GM21619 (cell line): ENCODE data around the gene ASF1B.
"Not testable (repeated sequence)": the region's sequence is repeated elsewhere in the genome, so short reads cannot be mapped to it uniquely, and the experiment has no call there.

Experiments
- ATAC-seq: cut with Tn5 transposase; IDR thresholded peaks from one replicate; pipeline ENCODE4 v1.9.1; 2021; ENCODE audit not compliant: unreplicated experiment

Gene ASF1B

GRCh38 chr19:14136509-14137281 is at the start of gene ASF1B:
TSS of gene ASF1B (minus strand) at chr19:14136589. CDS start at chr19:14136456, 133 bp downstream.
- ATAC-seq = peak; percentile 78

DNA sequence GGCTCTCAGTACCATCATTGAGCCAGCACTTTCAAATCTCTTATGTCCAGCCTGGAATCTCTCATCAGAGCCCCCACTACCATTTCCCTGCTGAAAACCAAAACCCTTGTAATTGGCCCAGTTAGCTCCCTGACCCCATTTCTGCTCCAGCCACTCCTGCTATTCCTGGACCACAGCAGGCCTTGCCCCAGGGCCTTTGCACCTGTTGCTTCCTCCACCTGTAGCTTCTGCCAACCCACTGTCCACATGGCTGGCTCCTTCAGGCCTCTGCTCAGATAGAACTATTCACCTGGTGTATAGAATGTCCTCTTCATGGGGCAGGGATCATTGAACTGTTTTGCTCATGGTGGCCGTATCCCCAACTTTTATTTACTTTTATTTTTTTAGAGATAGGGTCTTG is 49.3 kb upstream of the ASF1B start:
- ATAC-seq = not testable (repeated sequence)

- ATAC-seq = no peak
Observed at GRCh38 chr19:14185158-14185557, 48.8 kb upstream of the ASF1B start.

DNA sequence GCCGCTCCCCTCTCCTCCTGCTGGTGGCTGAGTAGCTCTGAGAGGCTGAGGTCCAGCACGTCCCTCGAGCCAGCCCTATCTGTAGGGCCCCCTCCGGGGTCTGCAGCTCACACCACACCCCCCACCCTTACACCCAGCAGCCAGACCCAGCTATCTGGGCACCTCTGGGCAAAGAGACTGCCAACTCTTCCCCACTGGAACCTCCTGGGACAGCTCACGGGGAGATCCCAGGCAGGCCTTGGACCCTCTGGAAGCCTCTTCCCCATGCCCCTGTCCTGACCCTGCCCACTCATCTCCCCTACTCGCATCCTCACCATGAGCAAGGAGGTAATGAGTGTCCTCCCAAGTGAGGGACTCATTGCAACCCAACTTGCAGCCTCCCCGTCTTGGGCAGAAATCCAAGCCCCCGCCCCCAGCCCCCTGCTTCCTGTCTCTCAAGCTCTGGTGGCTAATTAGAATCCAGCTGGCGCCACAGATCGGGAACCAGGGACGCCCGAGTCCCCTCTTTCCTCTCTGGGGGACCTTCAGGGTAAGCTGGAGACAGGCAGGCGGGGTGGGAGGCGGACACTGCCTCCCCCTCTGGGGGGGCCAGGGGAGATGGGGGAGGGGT is 47.5 kb upstream of the ASF1B start:
- no peak for ATAC-seq

DNA sequence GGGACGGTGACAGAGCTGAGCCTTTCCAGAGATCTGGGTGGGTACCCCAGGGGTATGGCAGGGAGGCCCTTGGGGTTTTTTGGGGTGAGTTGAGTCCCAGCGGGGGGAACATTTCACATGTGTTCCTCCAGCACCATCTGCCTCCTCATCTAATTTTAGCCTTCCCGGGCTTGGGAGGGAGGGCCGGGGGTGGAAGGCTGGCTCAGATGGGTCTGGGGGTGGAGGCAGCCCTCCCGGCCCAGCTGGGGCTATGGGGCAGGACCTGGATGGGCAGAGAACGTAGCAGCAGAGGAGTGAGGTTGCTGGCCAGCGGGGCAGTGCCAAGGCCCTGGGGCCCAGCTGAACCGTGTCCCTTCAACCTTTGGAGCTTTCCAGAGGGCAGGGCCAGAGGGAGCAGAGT is 46.1 kb upstream of the ASF1B start:
- ATAC-seq = no peak

GRCh38 chr19:14181906-14182305 is 45.5 kb upstream of the ASF1B start:
- no peak for ATAC-seq

DNA sequence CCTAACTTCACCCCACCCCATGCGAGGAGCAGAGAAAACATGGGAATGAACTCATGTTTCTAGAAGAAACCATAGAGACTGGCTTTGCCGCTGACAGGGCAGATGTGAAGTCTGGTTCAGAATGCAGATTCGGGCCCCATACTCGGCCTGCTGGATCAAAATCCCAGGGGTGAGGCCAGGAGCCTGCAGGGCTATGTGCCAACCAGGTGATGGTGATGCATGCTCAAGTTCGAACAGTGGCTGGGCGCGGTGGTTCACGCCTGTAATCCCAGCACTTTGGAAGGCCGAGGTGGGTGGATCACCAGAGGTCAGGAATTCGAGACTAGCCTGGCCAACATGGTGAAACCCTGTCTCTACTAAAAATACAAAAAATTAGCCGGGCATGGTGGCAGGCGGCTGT is 44.8 kb upstream of the ASF1B start:
- ATAC-seq = not testable (repeated sequence)

DNA sequence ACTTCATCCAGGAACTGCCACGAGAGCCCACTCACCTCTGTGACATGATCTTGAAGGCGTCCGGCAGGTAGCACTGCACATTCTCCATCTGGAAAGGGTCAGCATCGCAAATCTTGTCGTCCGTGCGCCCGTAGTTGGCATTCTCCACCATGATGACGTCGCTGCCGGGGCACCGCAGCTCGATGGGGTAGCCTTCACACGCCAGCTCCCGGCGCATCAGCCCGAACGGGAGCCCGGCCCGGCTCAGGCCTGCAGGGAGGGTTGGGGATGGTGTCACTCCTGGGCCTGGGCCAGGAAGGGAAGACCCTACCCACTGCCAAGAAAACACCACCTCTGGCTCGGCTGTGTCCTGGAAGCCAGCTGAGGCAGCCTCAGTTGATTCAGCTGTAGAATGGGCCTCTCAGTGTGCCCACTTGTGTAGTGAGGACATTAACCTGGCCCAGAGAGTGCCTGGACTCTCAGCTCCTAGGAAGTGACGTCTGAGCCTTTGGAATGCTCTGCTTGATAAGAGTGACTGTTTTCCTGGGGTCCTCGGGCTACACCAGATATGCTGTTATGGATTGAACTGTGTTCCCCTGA is 41.2 kb upstream of the ASF1B start:
- no peak for ATAC-seq

DNA sequence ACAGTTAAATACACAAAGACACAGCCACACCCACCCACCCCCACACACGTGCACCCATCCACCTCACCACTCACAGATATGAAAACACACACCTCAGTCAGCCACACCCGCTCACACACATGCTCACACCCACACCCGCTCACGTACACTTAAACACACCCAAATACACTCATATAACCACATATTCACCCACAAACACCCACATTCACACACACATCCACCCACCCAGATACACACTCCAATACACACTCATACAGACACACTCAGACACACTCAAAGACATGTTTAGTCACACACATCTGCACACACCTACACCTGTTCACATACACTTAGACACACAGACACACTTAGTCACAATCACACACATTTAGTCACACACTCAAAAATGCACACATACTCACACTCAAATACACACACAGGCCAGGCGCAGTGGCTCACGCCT is 39.0 kb upstream of the ASF1B start:
- no peak for ATAC-seq

- no peak for ATAC-seq
Observed at GRCh38 chr19:14174883-14175282, 38.5 kb upstream of the ASF1B start.

DNA sequence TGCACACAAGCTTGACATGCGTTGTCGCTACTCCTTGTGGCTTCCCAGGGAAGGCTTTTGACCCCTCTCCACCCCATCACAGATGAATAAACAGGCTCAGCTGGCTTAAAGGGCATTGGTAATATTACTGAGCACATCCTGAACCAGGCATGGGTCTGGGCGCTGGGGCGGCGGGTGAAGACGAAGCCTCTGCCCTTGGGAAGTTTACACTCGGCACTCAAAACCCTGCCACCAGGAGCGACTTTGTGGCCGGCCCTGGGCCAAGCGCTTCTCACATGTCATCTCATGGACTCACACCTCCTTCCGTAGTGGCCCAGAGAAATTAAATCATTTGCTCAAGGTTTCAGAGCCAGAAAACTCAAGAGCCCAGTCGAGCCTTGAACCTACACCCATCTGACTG is 32.6 kb upstream of the ASF1B start:
- no peak for ATAC-seq

- no peak for ATAC-seq
Observed at GRCh38 chr19:14168259-14168972, 32.0 kb upstream of the ASF1B start.

GRCh38 chr19:14167576-14168138 is 31.3 kb upstream of the ASF1B start:
- no peak for ATAC-seq

- ATAC-seq = no peak
Observed at GRCh38 chr19:14166999-14167575, 30.7 kb upstream of the ASF1B start.

- ATAC-seq = no peak
Observed at GRCh38 chr19:14165990-14166830, 29.8 kb upstream of the ASF1B start.

DNA sequence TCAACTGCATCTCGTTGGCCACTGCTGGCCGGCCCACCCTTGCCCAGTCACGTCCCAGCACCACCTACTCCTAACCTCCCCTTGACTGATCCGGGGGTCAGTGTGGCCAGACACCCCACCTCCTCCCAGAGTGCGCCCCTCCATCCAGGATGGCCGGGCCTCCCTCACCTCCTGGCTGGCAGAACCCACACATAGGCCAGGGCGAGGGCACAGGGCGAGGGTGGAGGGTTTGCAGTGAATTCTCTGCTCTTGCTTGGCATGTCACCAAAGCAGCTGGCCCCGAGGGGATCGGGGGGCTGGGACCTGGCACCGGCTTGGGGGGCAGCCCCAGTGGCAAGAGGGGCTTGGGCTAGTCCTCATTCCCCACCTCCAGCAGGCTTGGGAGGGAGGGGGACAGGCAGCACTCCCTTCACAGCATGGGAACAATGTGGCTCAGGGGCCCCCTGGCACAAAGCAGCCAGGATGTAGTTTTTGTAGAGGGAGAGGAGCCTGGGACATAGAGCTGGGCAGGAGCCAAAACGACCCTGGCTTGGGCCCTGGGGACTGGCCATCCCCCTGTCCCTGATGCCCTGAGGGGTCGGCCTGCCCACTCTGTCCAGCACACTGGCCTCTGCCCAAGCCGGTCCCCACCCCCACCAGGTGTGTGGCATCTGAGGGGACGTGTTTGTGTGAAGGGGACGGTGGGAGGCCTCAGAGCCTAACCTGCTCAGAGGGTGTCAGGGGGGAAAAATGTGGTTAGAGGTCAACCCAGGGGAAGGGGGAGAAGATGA is 28.5 kb upstream of the ASF1B start:
- ATAC-seq = no peak

DNA sequence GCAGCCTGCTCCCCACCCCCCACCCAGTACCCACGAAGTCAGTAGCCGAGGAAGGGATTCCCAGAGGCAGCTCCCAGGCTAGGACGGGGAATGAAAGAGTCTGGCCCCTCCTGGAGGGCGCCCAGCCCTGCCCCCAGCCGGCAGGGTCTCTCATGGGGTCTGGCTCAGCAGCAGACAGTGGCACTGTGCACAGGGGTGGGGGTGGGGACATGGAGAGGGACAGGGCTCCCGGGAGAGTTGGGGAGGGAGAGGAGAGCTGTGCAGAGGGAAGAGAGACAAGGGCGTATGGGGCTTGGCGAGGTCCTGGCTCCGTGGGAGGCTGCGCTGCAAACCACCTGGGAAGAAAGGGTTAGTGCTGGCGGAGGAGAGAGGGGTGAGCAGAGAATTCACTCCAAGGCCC is 27.7 kb upstream of the ASF1B start:
- no peak for ATAC-seq

DNA sequence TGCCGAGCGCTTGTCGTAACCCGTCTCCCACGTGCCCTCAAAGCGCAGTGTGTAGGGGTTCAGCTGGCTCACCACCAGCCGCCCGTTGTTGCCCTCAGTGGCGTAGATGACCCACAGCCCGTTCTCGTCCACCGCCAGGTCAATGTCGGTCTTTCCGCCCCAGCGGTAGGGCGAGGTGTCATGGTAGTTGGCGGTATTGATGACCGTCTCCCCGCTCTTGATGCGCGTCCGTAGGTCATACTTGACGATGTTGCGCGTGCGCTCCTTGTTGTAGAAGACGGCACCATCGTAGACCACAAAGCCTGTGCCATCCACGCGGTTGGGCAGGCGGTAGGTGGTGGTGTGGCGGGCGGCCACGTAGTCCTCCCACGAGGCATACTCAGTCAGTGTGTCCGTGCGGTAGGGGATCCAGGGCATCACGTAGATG is 26.5 kb upstream of the ASF1B start:
- ATAC-seq = no peak

GRCh38 chr19:14161305-14161704 is 24.9 kb upstream of the ASF1B start:
- ATAC-seq = no peak
